Measurements from ENCODE around the gene IFNA1. TPM values are rescaled to one million over a fixed set of nuclear protein-coding genes. Genes with fewer than 3 reads are reported as not detected.
A peak's percentile ranks its signal among the peaks of the same experiment; 100 is the strongest.

Gene IFNA1
- total and polyA plus RNA-seq, 2 experiments from 2014 or later = not detected

DNA sequence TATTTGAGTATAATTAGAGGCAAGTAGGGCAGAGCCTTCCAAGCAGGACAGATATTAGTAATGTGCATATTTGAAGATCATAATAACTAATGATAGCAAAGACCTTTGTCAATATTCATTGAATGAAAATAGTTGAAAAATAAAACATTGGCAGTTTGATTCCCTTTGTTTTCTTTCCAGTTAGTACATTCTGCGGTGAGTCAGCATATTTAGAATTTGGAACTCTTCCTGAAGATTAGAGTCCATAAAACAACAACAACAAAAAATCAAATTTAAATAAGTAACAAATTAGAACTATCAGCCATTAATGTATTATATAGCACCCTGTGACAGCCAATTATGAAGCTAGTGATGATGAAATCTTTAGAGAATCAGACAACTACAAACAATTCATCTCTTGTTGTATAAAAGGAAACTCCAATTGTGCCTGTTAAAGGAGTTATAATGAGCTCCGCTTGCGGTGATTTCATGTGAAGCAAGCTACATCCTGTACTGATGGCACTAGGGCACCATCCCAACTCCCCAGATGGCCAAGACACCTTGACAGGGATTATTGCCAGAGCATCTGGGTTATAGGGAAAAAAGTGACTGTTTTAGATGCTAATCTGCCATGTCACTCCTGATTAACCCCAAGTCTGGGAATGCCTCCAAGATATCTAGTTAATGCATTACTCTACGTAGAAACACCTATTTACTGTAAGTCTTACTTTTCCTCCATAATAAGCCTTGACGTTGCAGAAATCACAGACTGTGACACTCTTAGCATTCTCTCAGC lies 24.6 kb upstream of the IFNA1 start:
- H3K36me3 ChIP-seq (ENCODE audit: insufficient read depth) = no peaks in the 10 kb centered on the region
- Mint-ChIP-seq H3K27me3 (ENCODE audit: insufficient read depth, low read depth, poor library complexity) (no peaks in the 10 kb centered on the region), H3K36me3 (ENCODE audit: low read depth) (no peaks in the 10 kb centered on the region), H3K4me1 (no peaks in the 10 kb centered on the region; the same call in 1 of the 3 replicates), H3K9me3 (no peaks in the 10 kb centered on the region), H3K4me3 (no peak overlapping the region), H3K27ac (peak overlapping the region; percentile 56; the same call in 1 of the 2 replicates)
- H3K4me2 ChIP-seq = no peak overlapping the region
- no peaks in the 10 kb centered on the region for H3K27me3 ChIP-seq (ENCODE audit: insufficient read depth)
- H3K9me2 ChIP-seq (ENCODE audit: insufficient read depth) = no peaks in the 10 kb centered on the region
- no peaks in the 10 kb centered on the region for H3K4me1 ChIP-seq (ENCODE audit: insufficient read depth)
- no peaks in the 10 kb centered on the region for H4K20me1 ChIP-seq (replicated peaks; ENCODE audit: insufficient read depth)
- no peak overlapping the region for H3K27ac ChIP-seq (ENCODE audit: low read depth)
- DNase-seq (ENCODE audit: low spot score) = no peak
- 0 out of 2 replicates have a peak overlapping the region, but pooled peaks have one; percentile 48 for H2AFZ ChIP-seq
- TF ChIP-seq, protein P1, sequence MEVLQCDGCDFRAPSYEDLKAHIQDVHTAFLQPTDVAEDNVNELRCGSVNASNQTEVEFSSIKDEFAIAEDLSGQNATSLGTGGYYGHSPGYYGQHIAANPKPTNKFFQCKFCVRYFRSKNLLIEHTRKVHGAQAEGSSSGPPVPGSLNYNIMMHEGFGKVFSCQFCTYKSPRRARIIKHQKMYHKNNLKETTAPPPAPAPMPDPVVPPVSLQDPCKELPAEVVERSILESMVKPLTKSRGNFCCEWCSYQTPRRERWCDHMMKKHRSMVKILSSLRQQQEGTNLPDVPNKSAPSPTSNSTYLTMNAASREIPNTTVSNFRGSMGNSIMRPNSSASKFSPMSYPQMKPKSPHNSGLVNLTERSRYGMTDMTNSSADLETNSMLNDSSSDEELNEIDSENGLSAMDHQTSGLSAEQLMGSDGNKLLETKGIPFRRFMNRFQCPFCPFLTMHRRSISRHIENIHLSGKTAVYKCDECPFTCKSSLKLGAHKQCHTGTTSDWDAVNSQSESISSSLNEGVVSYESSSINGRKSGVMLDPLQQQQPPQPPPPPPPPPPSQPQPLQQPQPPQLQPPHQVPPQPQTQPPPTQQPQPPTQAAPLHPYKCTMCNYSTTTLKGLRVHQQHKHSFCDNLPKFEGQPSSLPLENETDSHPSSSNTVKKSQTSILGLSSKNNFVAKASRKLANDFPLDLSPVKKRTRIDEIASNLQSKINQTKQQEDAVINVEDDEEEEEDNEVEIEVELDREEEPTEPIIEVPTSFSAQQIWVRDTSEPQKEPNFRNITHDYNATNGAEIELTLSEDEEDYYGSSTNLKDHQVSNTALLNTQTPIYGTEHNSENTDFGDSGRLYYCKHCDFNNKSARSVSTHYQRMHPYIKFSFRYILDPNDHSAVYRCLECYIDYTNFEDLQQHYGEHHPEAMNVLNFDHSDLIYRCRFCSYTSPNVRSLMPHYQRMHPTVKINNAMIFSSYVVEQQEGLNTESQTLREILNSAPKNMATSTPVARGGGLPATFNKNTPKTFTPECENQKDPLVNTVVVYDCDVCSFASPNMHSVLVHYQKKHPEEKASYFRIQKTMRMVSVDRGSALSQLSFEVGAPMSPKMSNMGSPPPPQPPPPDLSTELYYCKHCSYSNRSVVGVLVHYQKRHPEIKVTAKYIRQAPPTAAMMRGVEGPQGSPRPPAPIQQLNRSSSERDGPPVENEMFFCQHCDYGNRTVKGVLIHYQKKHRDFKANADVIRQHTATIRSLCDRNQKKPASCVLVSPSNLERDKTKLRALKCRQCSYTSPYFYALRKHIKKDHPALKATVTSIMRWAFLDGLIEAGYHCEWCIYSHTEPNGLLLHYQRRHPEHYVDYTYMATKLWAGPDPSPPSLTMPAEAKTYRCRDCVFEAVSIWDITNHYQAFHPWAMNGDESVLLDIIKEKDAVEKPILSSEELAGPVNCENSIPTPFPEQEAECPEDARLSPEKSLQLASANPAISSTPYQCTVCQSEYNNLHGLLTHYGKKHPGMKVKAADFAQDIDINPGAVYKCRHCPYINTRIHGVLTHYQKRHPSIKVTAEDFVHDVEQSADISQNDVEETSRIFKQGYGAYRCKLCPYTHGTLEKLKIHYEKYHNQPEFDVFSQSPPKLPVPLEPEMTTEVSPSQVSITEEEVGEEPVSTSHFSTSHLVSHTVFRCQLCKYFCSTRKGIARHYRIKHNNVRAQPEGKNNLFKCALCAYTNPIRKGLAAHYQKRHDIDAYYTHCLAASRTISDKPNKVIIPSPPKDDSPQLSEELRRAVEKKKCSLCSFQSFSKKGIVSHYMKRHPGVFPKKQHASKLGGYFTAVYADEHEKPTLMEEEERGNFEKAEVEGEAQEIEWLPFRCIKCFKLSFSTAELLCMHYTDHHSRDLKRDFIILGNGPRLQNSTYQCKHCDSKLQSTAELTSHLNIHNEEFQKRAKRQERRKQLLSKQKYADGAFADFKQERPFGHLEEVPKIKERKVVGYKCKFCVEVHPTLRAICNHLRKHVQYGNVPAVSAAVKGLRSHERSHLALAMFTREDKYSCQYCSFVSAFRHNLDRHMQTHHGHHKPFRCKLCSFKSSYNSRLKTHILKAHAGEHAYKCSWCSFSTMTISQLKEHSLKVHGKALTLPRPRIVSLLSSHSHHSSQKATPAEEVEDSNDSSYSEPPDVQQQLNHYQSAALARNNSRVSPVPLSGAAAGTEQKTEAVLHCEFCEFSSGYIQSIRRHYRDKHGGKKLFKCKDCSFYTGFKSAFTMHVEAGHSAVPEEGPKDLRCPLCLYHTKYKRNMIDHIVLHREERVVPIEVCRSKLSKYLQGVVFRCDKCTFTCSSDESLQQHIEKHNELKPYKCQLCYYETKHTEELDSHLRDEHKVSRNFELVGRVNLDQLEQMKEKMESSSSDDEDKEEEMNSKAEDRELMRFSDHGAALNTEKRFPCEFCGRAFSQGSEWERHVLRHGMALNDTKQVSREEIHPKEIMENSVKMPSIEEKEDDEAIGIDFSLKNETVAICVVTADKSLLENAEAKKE (CRISPR knock-in tag; IDR thresholded peaks at IDR 0.05) = no peak
- TF ChIP-seq EZH2 (IDR thresholded peaks at IDR 0.05; ENCODE audit: low read depth, unreplicated experiment) = no peak
- no peak for TF ChIP-seq REST (IDR thresholded peaks at IDR 0.05; ENCODE audit: unreplicated experiment)
- no peak for TF ChIP-seq ZNF114 (CRISPR knock-in tag; IDR thresholded peaks at IDR 0.05)
- no peak for TF ChIP-seq EZH2phosphoT487 (IDR thresholded peaks at IDR 0.05; ENCODE audit: unreplicated experiment)
- TF ChIP-seq POLR2AphosphoS5 (IDR thresholded peaks at IDR 0.05; ENCODE audit: low read depth) = no peak
- TF ChIP-seq, protein P2, sequence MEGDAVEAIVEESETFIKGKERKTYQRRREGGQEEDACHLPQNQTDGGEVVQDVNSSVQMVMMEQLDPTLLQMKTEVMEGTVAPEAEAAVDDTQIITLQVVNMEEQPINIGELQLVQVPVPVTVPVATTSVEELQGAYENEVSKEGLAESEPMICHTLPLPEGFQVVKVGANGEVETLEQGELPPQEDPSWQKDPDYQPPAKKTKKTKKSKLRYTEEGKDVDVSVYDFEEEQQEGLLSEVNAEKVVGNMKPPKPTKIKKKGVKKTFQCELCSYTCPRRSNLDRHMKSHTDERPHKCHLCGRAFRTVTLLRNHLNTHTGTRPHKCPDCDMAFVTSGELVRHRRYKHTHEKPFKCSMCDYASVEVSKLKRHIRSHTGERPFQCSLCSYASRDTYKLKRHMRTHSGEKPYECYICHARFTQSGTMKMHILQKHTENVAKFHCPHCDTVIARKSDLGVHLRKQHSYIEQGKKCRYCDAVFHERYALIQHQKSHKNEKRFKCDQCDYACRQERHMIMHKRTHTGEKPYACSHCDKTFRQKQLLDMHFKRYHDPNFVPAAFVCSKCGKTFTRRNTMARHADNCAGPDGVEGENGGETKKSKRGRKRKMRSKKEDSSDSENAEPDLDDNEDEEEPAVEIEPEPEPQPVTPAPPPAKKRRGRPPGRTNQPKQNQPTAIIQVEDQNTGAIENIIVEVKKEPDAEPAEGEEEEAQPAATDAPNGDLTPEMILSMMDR (conservative IDR thresholded peaks at IDR 0.05; ENCODE audit: low read depth in 2 of 2) = no peak
- TF ChIP-seq NANOG (IDR thresholded peaks at IDR 0.05; ENCODE audit: borderline replicate concordance) = no peak
- ATAC-seq = no peak
- H3K4me3 ChIP-seq = no peak overlapping the region
- no peaks in the 10 kb centered on the region for H3F3A ChIP-seq (replicated peaks; ENCODE audit: low read depth)
- no peaks in the 10 kb centered on the region for H3K79me2 ChIP-seq (replicated peaks; ENCODE audit: insufficient read depth)

Measured in GM23338 (cell line).